ENCODE results near the gene USP17L28.
"Not testable (repeated sequence)": the region's sequence is repeated elsewhere in the genome, so short reads cannot be mapped to it uniquely, and the experiment has no call there.

Gene USP17L28

GRCh38 chr4:9348593-9348992 lies at the start of gene USP17L28:
TSS of gene USP17L28 (plus strand) at chr4:9348893. CDS start at chr4:9348893, 0 bp downstream.
- not testable (repeated sequence) for DNase-seq (ENCODE audit: low read depth)

- DNase-seq (ENCODE audit: low read depth), result not testable (repeated sequence)
These were observed 24.5 kb upstream of the USP17L28 start for GRCh38 chr4:9324191-9324590.

GRCh38 chr4:9324865-9325264 lies 23.8 kb upstream of the USP17L28 start, which contains the start of gene USP17L24:
TSS of gene USP17L24 (plus strand) at chr4:9325165. CDS start at chr4:9325165, 0 bp downstream.
- not testable (repeated sequence) for DNase-seq (ENCODE audit: low read depth)

- not testable (repeated sequence) for DNase-seq (ENCODE audit: low read depth)
These were observed 19.1 kb upstream of the USP17L28 start, which contains the start of gene USP17L25 for GRCh38 chr4:9329611-9330010. TSS of gene USP17L25 (plus strand) at chr4:9329911. CDS start at chr4:9329911, 0 bp downstream.

GRCh38 chr4:9334358-9334757 lies 14.3 kb upstream of the USP17L28 start, which contains the start of gene USP17L26:
TSS of gene USP17L26 (plus strand) at chr4:9334658. CDS start at chr4:9334658, 0 bp downstream.
- DNase-seq (ENCODE audit: low read depth), result not testable (repeated sequence)

- DNase-seq (ENCODE audit: low read depth), result not testable (repeated sequence)
These were observed 9.6 kb upstream of the USP17L28 start, which contains the start of gene USP17L5 for GRCh38 chr4:9339103-9339502. TSS of gene USP17L5 (plus strand) at chr4:9339403. CDS start at chr4:9339403, 0 bp downstream.

GRCh38 chr4:9343848-9344247 lies 4.8 kb upstream of the USP17L28 start, which contains the start of gene USP17L27:
TSS of gene USP17L27 (plus strand) at chr4:9344148. CDS start at chr4:9344148, 0 bp downstream.
- not testable (repeated sequence) for DNase-seq (ENCODE audit: low read depth)

GRCh38 chr4:9350866-9351265 lies 2.2 kb downstream of the USP17L28 start:
- DNase-seq (ENCODE audit: low read depth), result not testable (repeated sequence)

- not testable (repeated sequence) for DNase-seq (ENCODE audit: low read depth)
These were observed 4.6 kb downstream of the USP17L28 start, which contains the start of gene USP17L29 for GRCh38 chr4:9353338-9353737. TSS of gene USP17L29 (plus strand) at chr4:9353638. CDS start at chr4:9353638, 0 bp downstream.

- not testable (repeated sequence) for DNase-seq (ENCODE audit: low read depth)
These were observed 14.1 kb downstream of the USP17L28 start, which contains the start of gene USP17L30 for GRCh38 chr4:9362829-9363228. TSS of gene USP17L30 (plus strand) at chr4:9363129. CDS start at chr4:9363129, 0 bp downstream.

- not testable (repeated sequence) for DNase-seq (ENCODE audit: low read depth)
These were observed 31.2 kb downstream of the USP17L28 start for GRCh38 chr4:9379881-9380280.

GRCh38 chr4:9381012-9381534 lies 32.4 kb downstream of the USP17L28 start:
- not testable (repeated sequence) for DNase-seq (ENCODE audit: low read depth)

GRCh38 chr4:9384126-9384525 lies 35.4 kb downstream of the USP17L28 start:
- no peak for DNase-seq (ENCODE audit: low read depth)

GRCh38 chr4:9389001-9389400 lies 40.3 kb downstream of the USP17L28 start:
- DNase-seq (ENCODE audit: low read depth), result not testable (repeated sequence)

All from stimulated activated CD8-positive, alpha-beta memory T cell treated with anti-CD3 and anti-CD28 coated beads, Interleukin-12 subunit alpha, Interleukin-12 subunit beta, amount 100 ng/mL, for 4 hours (primary cell).